ENCODE results near the gene COL8A2.

Gene COL8A2

GRCh38 chr1:36051821-36052220, 73.2 kb downstream of the COL8A2 start:
- DNase-seq (ENCODE audit: low spot score) = no peak
